GM12892 (cell line): ENCODE measurements around the gene IRAK4.

Source experiments
- POLR2A ChIP-seq: IDR thresholded peaks from 2 replicates; pipeline ENCODE4 v1.6.1; 2011; ENCODE audit warnings: low read depth, low read length, control low read depth
- POLR2AphosphoS5 ChIP-seq: IDR thresholded peaks from 2 replicates; pipeline ENCODE4 v1.6.1; 2011; ENCODE audit warnings: low read depth, low read length, control low read depth
- TAF1 ChIP-seq: IDR thresholded peaks from 2 replicates; pipeline ENCODE4 v1.6.1; 2011; ENCODE audit warnings: low read depth, mild to moderate bottlenecking, control low read depth, low read length, borderline replicate concordance

DNA sequence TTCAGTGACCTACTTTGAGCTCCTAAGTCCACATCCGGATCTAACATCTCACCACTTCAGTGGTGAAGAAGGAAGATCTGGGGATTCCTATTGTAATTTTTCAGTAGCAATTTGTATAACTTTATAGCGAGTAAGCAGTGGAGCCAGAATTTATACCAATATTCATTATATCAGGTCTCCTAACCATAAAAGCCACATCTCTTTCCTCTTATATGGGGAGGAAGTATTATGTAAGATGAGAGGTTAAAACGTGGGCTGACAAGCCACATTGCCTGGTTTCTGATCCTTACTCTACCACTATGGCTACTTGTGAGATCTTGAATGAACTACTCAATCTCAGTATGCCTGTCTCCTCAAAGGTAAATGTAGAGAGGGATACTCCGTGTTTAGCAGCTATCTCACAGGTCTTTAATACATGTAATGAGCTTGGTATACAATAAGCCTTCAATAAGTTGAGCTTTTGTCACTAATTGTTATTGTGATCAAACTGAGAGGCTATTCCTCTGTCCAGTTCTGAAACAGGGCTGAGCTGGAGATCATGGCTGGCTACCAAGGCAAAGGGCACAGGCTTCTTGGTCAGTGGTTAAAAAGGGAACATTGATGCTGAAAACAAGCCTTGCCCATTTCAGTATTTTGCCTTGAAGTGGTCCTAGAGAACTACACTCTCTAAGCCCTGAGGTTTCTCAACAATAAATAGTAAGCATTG lies 73.9 kb downstream of the IRAK4 start:
- TF ChIP-seq POLR2A (no peak), POLR2AphosphoS5 (no peak), TAF1 (no peak)
